Body of pancreas (tissue), 4 donors: ENCODE data around the gene EXT2. TPM values are rescaled to one million over a fixed set of nuclear protein-coding genes. Genes with fewer than 3 reads are reported as not detected.

Experiments used
- ATAC-seq: fragments of 150-250 bp; one replicate; pipeline ENCODE4 v1.9.1; 2016
- DNase-seq, 4 donors: peaks; one replicate each; pipeline ENCODE4 v3.0.0-alpha.2; 2019
- H3K27ac ChIP-seq, 4 donors: fragments of 200-600 bp; sonication (generic); 1 replicate in 3 of 4; 2 replicates in 1 of 4; pipeline versions ENCODE4 v1.5.1 to v1.6.1; 2016 to 2019; ENCODE audit warnings: mild to moderate bottlenecking in 1 of 4, mixed read lengths in 1 of 4, moderate library complexity in 1 of 4
- H3K27me3 ChIP-seq, 2 donors: fragments of 200-600 bp; sonication (generic); one replicate each; pipeline ENCODE4 v1.6.0; 2016; ENCODE audit warnings: mild to moderate bottlenecking in 1 of 2
- H3K36me3 ChIP-seq, 2 donors: fragments of 200-600 bp; sonication (generic); replicated peaks in 1 of 2; 2 replicates each; pipeline ENCODE4 v1.5.1; 2016; ENCODE audit warnings: low read depth in 2 of 2; ENCODE audit not compliant: insufficient read depth in 1 of 2
- H3K4me1 ChIP-seq: fragments of 200-600 bp; sonication (generic); one replicate; pipeline ENCODE4 v1.6.0; 2016
- H3K4me3 ChIP-seq, 2 donors: fragments of 200-600 bp; sonication (generic); 1 replicate in 1 of 2; 2 replicates in 1 of 2; pipeline ENCODE4 v1.5.1; 2016 to 2019
- H3K9me3 ChIP-seq, 3 donors: fragments of 200-600 bp; sonication (generic); 1 replicate in 2 of 3; 2 replicates in 1 of 3; pipeline ENCODE4 v1.5.1; 2016
- CTCF ChIP-seq, 7 experiments: fragments of 450-650 bp in 4 of 7; fragments of 200-600 bp in 3 of 7; sonication (generic) in 3 of 7; IDR thresholded peaks; one replicate each; pipeline ENCODE4 v1.5.1; 2016 to 2019; ENCODE audit warnings: antibody characterized with exemption in 7 of 7
- POLR2A ChIP-seq, 3 donors: fragments of 450-650 bp; IDR thresholded peaks; one replicate each; pipeline ENCODE4 v1.6.1; 2016; ENCODE audit warnings: antibody characterized with exemption in 3 of 3, mild to moderate bottlenecking in 2 of 3
- WGBS, 2 donors: methylation state at CpG; one replicate each; pipeline ENCODE4 v1.1.5; 2017; 5-methylcytosine and 5-hydroxymethylcytosine counted together
- intact Hi-C: fragments of 100-400 bp; cut with DNase I; formaldehyde crosslinking; loops from one replicate; pipeline ENCODE4 v1.15.1; 2023
- total RNA-seq, 2 donors: library from RNA; depleted of rRNA; stranded (reverse); fragments of >200 nt; gene quantifications; one replicate each; pipeline ENCODE4 v1.1.0, GENCODE V29; 2016

The EXT2 gene
- total RNA-seq, 2 donors from 2014 or later: 21.4 to 34.2 TPM

GRCh38 chr11:44229624-44230023 lies 134.1 kb downstream of the EXT2 start:
- Histone ChIP-seq H3K9me3 (no peaks in the 10 kb centered on the region), H3K4me3 (no peak overlapping the region), H3K27me3 (no peaks in the 10 kb centered on the region), H3K36me3 (no peaks in the 10 kb centered on the region), H3K4me1 (no peaks in the 10 kb centered on the region), H3K27ac (no peak overlapping the region)
- intact Hi-C loops: no loop called here
- ATAC-seq: no peak
- 91 to 95% methylated on average over 3 of the region's 3 CpGs for whole genome bisulfite sequencing, 2 donors
- TF ChIP-seq CTCF (IDR thresholded peaks at IDR 0.05): no peak
- DNase-seq: no peak

GRCh38 chr11:44235765-44236201 lies 140.3 kb downstream of the EXT2 start:
- DNase-seq: no peak
- Histone ChIP-seq H3K27ac (no peak overlapping the region), H3K36me3 (no peaks in the 10 kb centered on the region), H3K9me3 (no peaks in the 10 kb centered on the region), H3K4me3 (no peak overlapping the region), H3K27me3 (no peaks in the 10 kb centered on the region), H3K4me1 (peaks cover 9% of the 10 kb centered on the region)
- 90 to 95% methylated on average over 8 of the region's 8 CpGs for WGBS, 2 donors
- TF ChIP-seq CTCF (IDR thresholded peaks at IDR 0.05) (no peak), POLR2A (IDR thresholded peaks at IDR 0.05) (no peak)
- intact Hi-C loops: no loop called here
- ATAC-seq: no peak

- H3K27ac ChIP-seq: peak overlapping the region in 1 of 4 donors; percentile 26
- intact Hi-C loops: no loop called here
- DNase-seq: no peak
- H3K4me1 ChIP-seq: peaks cover 9% of the 10 kb centered on the region
- H3K4me3 ChIP-seq: no peak overlapping the region
- H3K9me3 ChIP-seq: no peaks in the 10 kb centered on the region
- no peaks in the 10 kb centered on the region for H3K27me3 ChIP-seq
- no peaks in the 10 kb centered on the region for H3K36me3 ChIP-seq
- TF ChIP-seq POLR2A (IDR thresholded peaks at IDR 0.05): no peak
- TF ChIP-seq CTCF (IDR thresholded peaks at IDR 0.05): no peak
- 87 to 89% methylated on average over 2 of the region's 2 CpGs for WGBS, 2 donors
- no peak for ATAC-seq
Observed at GRCh38 chr11:44236296-44236695, 140.8 kb downstream of the EXT2 start.

GRCh38 chr11:44237156-44237555 lies 141.7 kb downstream of the EXT2 start:
- TF ChIP-seq POLR2A (IDR thresholded peaks at IDR 0.05): no peak
- no peak for TF ChIP-seq CTCF (IDR thresholded peaks at IDR 0.05)
- Histone ChIP-seq H3K4me1 (peaks cover 9% of the 10 kb centered on the region), H3K36me3 (no peaks in the 10 kb centered on the region), H3K27ac (no peak overlapping the region), H3K27me3 (no peaks in the 10 kb centered on the region), H3K4me3 (no peak overlapping the region), H3K9me3 (no peaks in the 10 kb centered on the region)
- intact Hi-C loops: no loop called here
- 80 to 81% methylated on average over 1 of the region's 1 CpG for WGBS, 2 donors
- ATAC-seq (no peak), DNase-seq (no peak)

- Histone ChIP-seq H3K9me3 (no peaks in the 10 kb centered on the region), H3K36me3 (no peaks in the 10 kb centered on the region), H3K27me3 (no peaks in the 10 kb centered on the region), H3K4me1 (peaks cover 18% of the 10 kb centered on the region), H3K27ac (no peak overlapping the region), H3K4me3 (no peak overlapping the region)
- no peak for TF ChIP-seq POLR2A (IDR thresholded peaks at IDR 0.05)
- no peak for TF ChIP-seq CTCF (IDR thresholded peaks at IDR 0.05)
- DNase-seq (no peak), ATAC-seq (no peak)
- intact Hi-C loops: no loop called here
- 86 to 92% methylated on average over 6 of the region's 6 CpGs for whole genome bisulfite sequencing, 2 donors
Observed at GRCh38 chr11:44241851-44242250, 146.4 kb downstream of the EXT2 start.
